GM18519 (cell line): Measurements from ENCODE around the gene ERMP1.
"Not testable (repeated sequence)": the region's sequence is repeated elsewhere in the genome, so short reads cannot be mapped to it uniquely, and the experiment has no call there.

Experiments used
- ATAC-seq: cut with Tn5 transposase; IDR thresholded peaks from one replicate; pipeline ENCODE4 v1.9.1; 2021; ENCODE audit warnings: mild to moderate bottlenecking, moderate library complexity; ENCODE audit not compliant: unreplicated experiment, low FRiP score

The ERMP1 gene

DNA sequence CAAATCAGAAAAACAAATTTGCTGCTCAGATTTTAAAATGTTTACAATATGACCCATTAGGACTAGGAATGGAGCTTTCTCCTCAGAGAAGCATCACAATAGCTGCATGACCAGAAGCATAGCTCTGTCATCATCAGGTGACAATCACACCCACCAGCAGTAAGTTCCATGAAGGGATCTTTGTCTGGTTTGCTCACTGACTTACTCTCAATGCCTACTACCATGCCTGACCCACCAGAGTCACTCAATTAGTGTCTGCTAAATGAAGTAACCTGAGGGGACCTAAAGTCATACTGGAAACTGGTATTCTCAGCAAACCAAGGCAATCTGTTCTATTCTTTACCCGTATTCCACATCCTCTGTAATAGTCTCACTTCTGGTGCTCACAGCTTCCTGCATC is 7.7 kb downstream of the ERMP1 start:
- ATAC-seq: no peak

DNA sequence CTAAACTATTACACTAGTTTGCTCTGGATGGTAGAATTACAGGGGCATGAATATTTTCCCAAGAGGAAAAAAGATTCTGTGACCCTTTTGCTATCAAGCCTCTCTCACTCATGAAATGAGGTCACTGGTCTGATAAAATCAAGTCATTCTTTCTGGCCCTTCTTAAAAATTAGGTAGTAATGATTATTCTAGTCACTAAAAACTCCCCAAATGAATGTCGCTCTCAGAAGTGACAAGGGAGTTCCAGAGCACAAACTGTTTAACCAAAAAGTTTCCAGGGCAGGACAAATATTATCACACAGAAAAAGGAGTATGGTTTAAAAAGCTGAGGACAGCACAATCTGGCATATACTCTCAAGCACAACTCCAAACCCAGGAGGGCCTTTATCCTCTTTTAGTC is 12.5 kb downstream of the ERMP1 start:
- no peak for ATAC-seq

DNA sequence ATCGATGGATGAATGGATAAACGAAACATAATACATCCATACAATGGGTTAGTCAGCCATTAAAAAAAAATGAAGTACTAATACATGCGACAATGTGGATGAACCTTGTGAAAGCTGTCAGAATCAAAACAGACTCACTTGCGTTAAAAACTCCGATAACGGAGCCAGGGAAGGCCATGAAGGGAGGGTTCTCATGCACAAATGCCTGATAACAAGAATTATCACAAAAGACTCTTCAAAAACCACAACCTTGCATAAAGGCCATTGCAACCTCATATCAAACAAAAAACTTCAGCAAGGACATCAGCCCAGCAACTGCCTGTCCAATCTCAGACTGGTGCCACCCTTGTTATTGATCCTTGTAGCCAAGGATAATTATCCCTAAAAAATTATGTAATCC is 13.7 kb downstream of the ERMP1 start:
- no peak for ATAC-seq

DNA sequence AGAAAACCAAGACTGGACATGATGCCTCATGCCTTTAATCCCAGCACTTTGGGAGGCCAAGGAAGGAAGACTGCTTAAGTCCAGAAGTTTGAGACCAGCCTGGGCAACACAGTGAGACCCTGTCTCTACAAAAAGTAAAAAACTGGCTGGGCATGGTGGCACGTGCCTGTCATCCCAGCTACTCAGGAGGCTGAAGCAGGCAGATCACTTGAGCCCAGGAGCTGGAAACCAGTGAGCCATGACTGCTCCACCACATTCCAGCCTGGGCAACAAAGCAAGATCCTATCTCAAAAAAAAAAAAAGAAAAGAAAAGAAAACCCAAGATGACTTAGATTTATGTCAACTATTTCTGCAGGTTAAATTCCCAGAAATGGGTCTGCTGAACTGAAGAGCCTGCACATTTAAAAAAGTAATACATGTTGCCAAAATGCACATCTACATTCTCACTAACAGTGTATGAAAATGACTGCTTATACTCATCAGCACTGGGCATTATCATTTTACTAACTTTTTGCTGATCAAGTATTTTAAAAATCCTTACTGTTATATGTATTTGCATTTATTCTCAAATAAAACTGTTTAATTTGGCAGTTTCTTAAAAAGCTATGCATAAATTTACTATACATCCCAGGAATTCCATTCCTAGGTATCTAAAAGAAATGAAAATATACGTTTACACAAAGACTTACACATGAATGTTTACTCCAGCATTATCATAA is 14.3 kb downstream of the ERMP1 start:
- no peak for ATAC-seq

DNA sequence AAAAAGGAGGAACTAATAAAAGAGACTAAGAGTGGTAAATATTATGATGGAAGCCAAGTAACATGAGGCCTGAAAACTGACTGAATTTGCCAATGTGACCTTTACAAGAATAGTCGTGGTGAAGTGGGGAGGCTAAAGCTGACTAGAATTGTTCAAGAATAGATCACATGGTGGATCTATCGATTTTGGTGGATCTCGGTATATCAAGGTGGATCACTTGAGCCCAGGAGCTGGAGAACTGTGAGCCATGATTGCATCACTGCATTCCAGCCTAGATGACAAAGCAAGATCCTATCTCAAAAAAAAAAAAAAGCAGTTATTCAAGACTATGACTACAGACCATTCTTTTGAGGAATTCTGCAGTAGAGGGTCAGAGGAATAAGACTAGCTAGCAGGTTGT is 15.1 kb downstream of the ERMP1 start:
- ATAC-seq: no peak

DNA sequence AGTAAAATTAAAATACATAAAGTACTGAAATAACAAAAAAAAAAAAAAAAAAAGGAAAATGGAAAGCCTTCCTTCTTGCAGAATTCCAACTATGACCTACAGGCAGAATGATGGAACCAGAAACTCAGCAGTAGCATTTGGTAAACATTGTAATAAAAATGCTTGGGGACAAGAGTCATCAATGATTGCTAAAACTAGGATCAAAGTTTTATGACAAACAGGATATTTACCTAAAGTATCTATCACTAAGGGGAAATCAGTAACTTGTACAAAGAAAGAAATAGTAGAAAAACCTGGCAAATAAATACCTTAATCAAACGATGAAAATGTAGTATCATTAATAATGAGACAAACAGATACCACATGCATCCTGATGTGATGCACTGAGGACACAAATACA is 17.5 kb downstream of the ERMP1 start:
- ATAC-seq: no peak

DNA sequence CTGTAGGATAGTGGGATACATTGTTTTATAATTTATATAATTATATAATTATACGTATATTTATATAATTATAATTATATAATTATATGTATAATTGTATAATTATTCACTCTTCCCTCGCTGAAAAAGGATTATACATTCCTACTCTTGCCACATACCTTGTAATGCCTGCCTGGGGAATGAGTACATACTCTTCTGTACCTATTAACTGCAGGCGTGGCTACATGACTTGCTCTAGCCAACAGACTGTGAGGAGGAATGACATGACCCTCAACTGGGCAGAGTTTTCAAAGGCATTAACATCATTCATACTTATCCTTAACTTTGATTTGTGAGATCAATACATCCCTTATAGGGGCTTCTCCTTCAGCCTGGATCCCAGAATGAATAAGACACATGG is 19.1 kb downstream of the ERMP1 start:
- no peak for ATAC-seq

DNA sequence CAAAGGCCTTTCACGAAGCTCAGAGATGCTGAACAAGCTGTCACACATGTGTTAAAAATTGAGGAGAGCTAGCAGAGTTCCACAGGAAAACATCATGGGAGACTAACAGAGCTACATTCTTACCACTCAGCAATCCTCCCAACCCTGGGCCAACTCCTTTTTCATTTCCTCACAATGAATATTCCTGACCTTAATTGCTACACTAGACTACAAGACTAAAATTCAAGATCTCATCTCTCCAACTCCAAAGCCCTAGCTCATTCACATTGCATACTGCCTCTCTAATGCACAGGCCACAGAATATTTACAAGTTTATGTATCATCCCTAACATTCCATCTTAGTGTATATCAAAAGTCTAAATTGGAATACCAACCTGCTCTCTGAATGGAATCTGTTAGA is 21.2 kb downstream of the ERMP1 start:
- no peak for ATAC-seq

DNA sequence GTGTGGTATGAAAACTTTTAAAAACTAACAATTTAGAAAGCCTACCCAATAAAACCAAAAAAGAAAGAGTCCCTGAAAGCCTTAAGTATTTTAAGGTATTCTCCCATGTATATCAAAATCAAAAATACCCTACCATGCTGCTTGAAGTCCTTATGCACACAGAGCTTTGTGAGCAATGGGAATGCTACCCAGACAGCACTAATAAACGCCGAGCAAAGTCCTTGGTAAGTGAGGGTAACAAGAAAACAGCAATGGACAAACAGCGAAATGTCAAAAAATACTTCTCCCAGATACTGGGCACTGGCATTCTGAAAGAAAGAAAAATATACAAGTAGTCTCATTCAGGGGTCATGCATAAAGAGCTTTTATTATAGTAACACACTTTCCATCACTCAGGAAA is 27.4 kb downstream of the ERMP1 start:
- no peak for ATAC-seq

DNA sequence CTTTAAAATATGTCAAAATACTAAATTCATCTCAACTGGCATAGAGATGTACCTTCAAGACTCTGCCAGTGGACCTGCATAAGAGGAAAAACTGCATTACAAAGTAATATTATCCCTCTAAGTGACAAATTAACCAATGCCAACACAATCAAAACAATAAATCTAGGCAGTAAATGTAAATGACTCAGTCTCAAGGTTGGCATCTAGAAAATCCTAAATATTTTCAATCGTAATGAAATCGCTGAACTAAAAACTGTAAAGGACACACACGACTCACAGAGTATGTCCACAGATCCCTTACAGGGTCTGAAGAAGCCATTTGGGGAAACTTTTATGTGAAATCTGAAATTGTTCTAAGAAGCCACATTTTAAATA is 31.2 kb downstream of the ERMP1 start:
- ATAC-seq: no peak

DNA sequence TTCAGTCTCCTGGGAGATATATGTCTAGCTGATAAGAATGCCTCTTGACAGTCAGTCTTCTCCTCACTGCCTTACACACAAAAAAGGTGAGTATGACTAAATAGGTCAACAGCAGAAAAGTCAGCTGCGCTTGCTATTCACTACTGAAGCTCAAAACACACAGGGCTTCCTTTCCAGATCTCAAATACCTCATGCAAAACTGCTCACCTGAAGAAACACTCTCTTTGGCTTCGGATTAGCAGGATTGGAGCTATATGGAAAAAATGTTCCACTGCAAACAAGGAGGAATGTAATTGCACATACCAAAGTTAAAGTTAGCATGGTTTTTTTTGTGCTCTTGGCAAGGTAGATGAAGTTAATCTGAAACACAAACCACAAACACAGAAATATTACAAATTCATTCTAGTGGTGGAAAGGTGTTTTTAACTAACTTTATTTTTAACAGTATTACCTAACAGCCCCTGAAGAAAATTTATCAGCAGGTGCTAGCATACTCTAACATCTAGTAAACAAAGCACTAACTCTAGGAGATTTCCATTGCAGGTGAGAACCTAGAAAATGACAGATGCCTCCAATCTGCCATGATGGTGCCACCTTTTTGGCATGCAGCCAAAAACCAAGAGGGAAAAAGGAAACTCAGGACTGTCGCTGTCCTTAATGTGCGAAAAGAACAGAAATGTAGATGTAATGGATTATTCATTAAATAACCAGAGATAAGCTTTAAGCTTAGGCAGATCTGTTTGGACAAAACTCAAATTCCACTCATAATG is 31.8 kb downstream of the ERMP1 start:
- no peak for ATAC-seq

DNA sequence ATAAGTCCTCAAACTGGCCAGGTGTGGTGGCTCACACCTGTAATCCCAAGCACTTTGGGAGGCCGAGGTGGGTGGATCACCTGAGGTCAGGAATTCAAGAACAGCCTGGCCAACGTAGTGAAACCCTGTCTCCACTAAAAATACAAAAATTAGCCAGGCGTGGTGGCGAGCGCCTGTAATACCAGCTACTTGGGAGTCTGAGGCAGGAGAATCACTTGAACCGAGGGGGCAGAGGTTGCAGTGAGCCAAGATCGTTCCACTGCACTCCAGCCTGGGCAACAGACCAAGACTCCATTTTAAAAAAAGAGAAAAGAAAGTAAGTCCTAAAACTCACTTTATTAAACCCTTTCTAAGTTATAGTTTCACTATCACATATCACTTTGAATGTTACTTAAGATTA is 32.5 kb downstream of the ERMP1 start:
- ATAC-seq: not testable (repeated sequence)

DNA sequence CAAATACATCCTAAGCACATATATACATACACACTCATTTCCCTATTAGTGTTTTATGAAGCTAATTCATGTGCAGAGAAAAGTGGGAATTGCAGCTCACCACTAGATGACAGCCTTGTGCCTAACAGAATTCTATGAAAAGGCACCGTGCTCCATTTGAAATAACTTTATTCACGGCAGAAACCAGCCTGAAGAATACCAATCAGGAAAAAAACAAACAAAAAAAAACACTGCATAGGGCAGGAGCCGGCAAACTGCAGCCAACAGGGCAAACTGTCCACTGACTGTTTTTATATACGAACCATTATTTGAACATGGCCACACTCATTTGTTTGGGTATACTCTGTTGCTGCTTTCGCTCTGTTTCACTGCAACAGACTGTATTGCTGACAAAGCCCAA is 33.6 kb downstream of the ERMP1 start:
- ATAC-seq: no peak

DNA sequence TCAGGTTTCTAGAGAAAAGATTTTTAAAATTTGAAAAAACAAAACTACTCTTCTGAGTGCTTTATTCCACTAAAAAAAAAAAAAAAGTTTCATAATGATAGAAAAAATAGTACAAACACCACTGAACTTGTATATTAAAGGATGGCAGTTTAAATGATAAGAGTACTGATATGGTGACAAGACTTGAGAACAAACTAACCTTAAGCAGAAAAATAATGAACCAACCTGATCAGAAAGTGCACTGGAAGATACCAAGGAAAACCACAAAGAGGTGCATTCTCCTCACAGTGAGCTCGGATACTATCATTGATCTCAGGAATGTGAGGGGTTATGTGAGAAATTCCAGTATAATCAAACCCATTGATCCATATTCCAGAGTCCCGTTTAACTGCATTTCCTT is 34.3 kb downstream of the ERMP1 start:
- ATAC-seq: no peak

DNA sequence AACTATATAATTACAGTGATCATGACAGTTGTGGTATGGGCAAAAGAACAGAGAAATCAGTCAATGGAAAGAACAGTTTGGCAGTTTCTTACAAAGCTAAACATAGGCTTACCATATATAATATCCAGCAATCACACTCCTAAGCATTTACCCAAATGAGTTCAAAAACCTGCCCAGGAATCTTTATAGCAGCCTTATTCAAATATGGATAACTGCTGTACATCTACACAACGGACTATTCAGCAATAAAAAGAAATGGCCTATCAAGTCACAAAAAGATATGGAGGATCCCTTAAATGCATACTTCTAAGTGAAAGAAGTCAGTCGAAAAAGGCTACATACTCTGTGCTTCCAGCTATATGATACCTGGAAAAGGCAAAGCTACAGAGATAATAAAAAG is 36.6 kb downstream of the ERMP1 start:
- ATAC-seq: no peak

DNA sequence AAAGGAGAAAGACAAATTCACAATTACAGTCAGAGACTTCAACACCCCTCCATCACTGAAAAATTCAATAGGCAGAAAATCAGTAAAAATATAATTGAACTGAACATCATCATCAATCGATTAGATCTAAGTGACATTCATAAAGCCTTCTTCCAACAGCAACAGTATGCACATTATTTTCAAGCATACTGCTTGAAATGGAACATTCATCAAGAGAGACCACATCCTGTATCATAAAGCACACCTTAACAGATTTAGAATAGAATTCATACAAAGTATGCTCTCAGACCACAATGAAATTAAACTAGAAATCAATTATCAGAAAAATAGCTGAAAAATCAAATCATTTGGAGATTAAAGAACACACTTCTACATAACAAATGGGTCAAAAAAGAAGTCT is 39.1 kb downstream of the ERMP1 start:
- no peak for ATAC-seq

DNA sequence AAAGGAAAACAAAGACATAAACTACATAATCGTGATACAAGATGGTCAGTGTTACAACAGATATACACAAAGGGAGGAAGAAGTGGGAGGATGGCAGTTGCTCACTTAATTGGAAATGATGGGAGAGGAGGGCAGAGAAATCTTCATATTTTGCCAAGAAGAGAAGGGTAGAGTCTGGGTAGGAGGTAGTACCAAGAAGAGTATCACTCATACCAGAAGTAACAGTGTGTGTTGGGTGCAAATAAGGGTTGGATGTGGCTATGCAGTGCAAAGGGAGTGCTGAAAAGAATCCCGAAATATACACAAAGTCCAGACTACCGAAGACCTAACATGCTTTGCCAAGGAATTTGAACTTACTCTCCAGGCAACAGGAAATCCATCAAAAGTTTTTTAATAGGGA is 41.0 kb downstream of the ERMP1 start:
- ATAC-seq: no peak

DNA sequence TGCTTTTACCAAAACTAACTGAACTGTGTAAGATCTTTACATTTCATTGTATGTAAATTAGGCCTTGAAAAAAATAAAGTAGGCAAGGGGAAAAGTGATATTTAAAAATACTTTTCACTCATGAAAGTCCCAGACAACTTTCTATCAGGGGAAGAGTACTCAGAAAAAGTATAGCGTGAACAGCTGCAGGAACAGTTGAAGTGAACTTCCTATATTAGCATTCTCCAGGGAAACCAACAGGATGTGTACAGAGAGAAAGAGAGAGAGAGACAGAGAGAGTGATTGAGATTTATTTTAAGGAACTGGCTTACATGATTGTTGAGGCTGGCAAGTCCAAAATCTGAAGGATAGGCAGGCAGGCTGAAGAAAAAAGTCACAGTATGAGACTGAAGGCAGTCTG is 42.0 kb downstream of the ERMP1 start:
- ATAC-seq: no peak

DNA sequence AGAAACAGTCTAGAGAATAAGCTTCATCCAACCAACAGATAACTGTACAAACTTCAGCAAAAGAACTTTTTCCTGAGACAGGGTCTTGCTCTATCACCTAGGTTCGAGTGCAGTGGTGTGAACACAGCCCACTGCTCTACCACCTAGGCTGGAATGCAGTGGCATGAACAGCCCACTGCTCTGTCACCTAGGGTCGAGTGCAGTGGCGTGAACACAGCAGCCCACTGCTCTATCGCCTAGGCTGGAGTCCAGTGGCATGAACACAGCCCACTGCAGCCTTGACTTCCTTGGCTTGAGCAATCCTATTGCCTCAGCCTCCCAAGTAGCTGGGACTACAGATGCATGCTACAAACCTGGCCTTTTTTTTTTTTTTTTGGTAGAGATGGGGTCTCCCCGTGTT is 43.4 kb downstream of the ERMP1 start:
- no peak for ATAC-seq

DNA sequence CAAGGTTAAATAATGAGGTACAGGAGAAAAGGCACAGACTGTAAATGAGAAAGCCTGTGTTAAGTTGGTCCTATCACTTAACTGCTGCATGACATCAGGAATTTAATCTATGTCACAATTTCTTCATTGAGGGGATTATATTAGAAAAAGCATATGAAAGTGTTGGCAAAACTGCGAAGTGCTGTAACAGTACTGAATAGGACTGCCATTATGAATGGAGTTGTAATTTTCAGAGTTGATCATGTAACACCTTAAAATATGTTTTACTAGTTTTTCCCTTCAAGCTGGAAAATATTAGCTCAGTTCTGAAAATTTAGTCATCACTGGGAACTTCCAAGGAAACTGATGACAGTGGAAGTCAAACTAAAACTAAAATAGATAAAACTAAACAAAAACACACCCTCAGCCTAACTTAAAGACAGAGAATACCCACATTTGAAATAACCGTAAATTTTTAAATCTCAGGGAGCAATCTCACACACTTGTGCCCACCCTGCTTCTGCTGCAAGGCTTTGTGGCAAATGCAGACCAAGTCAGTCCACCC is 45.1 kb downstream of the ERMP1 start:
- ATAC-seq: no peak

DNA sequence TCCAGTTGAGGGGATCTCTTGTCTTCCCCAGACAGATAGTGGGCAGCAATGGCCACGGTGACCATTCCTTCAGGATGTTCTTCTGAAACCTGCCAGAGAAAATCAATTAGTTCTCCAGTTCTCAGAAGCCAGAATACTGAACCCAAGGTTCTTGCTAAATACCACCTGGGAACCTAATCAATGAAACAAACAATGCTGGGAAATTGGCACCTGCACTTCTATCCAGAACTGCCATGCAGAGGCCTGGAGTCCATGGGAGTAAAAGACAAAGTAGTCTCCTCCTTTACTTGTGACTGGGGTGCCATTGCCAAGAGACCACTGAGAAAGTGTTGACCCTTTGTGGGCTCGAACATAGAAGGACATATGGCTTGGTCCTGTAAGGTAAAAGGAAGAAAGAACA is 45.7 kb downstream of the ERMP1 start:
- no peak for ATAC-seq
